ENCODE data around the gene ZNF219.
A peak's percentile ranks its signal among the peaks of the same experiment; 100 is the strongest.
"Not testable (repeated sequence)": the region's sequence is repeated elsewhere in the genome, so short reads cannot be mapped to it uniquely, and the experiment has no call there.

ZNF219 gene

DNA sequence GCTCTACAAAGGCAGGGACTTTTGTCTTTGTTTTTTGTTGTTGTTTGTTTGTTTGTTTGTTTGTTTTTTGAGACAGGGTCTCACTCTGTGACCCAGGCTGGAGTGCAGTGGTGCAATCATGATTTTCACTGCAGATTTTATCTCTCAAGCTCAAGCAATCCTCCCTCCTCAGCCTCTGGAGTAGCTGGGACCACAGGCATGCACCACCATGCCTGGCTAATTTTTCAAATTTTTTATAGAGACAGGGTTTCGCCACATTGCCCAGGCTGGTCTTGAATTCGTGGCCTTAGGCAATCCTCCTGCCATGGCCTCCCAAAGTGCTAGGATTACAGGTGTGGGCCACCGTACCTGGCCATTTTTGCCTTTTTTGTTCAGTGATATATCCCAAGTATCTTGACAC, 57.5 kb downstream of the ZNF219 start:
- DNase-seq: not testable (repeated sequence)

GRCh38 chr14:21040370-21040925, 58.0 kb downstream of the ZNF219 start:
- peak; percentile 23 for DNase-seq

All from hematopoietic multipotent progenitor cell treated with erythropoietin and hydrocortisone succinate and interleukin-3 and kit ligand, for 6 days (in vitro differentiated cells).